AG08396 (cell line): Measurements from ENCODE around the gene HES3.

Experiments
- DNase-seq: peaks from one replicate; pipeline ENCODE4 v3.0.0; 2012; ENCODE audit warnings: low spot score, mixed read lengths

The HES3 gene

GRCh38 chr1:6262555-6263420, 18.8 kb downstream of the HES3 start:
- DNase-seq, result no peak

- no peak for DNase-seq
Measured at GRCh38 chr1:6263716-6264115, 19.7 kb downstream of the HES3 start.

DNA sequence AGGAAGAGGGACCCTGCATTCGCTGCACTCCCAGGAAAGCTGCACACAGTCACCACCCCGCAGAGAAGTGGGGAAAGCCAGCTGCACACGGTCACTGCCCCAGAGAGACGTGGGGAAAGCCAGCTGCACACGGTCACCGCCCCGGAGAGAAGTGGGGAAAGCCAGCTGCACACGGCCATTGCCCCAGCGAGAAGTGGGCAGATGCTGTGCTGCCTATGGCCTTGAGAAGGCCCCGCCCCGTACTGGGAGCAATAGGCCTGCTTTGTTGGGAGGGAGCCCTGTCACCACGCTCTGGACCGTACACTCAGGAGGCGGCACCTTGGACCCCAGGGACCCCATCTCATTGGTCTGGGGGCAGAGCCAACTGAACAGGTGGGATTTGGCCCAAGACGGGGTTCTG, 21.2 kb downstream of the HES3 start:
- no peak for DNase-seq

DNA sequence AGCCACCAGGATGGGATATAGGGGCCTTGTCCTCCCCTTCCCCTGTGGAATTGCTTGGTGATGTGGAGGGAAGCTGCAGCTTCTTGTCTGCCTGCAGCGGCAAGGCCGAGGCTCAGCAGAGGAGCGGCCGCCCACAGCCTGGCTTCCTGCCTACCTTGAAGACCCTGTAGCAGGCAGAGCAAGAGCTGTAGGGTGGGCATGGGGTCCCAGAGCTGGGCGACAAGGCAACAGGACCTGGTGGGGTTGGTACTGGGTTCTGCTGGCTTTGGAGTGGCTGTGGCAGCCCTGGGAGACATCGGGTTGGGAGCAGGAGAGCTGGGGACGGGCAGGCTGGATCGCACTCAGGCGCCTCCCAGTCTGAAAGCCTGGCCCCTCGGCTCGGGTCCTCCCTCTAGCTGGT, 22.7 kb downstream of the HES3 start:
- no peak for DNase-seq

GRCh38 chr1:6267686-6268322, 23.8 kb downstream of the HES3 start:
- peak; percentile 64 for DNase-seq

GRCh38 chr1:6268415-6268814, 24.4 kb downstream of the HES3 start:
- no peak for DNase-seq

DNA sequence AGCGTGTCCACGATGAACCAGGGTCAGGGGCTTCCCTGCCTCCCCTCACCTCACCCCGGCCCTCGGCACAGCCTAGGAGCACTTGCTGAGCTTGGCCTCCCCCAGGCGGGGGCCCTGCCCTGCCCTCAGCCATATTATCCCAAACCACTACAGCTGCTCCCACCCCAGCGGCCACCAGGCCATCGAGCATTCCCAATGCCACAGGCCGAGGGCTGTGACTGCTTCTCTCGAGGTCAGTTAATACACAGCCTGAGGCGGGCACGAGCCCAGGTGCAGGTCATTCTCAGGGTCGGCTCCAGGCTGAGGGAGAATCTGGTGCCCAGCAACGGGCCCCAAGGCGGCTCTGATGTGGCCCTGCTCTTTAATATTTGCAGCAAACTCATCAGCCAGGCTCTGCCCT, 25.3 kb downstream of the HES3 start:
- no peak for DNase-seq

DNA sequence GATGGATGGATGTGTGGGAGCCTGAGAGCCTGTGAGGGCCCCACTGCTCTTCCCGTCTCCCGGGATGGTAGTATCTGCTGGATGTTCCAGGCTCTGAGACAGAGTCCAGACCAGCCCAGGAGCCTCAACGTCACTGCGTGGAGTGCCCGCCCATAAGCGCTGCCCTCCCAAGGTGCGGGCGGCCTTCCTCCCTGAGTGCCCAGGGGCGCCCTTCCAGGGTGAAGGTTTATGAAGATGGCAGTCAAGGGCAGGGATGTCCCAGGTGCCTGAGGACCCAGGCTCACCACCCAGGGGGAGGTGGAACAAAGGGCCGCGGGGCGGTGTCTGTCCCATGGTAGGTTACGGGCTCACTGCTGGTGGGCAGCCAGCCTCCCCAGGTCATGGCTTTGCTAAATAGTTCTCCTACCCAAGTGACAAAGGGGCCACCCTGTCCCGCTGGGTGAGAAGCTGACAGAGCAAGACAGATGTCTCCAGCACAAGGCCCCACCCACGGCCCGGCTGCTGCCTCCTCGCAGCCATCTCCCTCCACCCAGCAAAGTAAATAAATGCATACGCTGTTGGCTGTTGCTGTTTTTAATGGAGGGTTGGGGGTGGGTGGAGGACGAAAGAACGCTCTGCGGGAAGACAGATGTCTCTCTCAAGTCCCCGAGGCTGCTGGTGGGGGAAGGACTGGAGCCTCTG, 25.9 kb downstream of the HES3 start:
- no peak for DNase-seq

- no peak for DNase-seq
Measured at GRCh38 chr1:6270401-6270800, 26.4 kb downstream of the HES3 start.

DNA sequence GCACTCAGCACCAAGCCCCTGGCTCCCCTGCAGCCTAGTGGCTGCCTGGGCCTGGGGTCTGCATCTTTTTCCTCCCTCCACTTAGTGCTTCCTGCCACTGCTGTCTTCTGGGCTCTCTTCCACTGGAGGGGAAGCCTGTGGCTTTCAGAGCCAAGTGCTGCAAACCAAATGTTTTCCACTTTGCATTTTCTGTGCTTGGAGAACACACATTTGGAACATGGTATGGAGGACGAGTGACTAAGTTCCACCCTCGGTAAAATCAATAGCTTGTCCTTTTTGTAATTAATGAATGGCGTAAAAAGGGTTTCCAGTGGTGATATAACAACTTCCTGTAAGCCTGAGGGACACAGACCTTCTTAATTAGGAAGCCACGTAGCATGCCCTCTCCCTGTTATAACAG, 27.0 kb downstream of the HES3 start:
- DNase-seq, result no peak

- DNase-seq, result no peak
Measured at GRCh38 chr1:6271554-6271953, 27.6 kb downstream of the HES3 start.

GRCh38 chr1:6272452-6272851, 28.5 kb downstream of the HES3 start:
- no peak for DNase-seq

- DNase-seq, result no peak
Measured at GRCh38 chr1:6272868-6273267, 28.9 kb downstream of the HES3 start.

- no peak for DNase-seq
Measured at GRCh38 chr1:6273380-6273891, 29.5 kb downstream of the HES3 start.

DNA sequence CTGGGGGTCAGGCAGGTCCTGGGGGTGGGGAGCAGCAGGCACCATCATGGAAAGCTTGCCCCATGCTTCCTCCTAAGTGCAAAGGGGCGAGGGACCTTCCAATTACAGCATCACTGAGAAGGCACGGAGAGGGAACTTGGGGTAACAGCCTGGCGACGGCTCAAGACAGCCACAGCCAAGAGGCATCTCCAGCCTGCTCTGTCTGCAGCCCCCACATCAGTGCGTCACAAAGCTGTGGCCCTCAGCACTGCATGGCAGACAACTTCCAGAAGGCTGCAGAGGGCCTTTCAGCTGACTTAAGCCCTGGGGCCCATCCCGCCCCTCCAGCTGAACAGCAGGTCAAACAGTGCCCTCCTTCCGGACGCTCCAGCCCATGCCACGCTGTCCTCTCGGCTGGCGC, 30.1 kb downstream of the HES3 start:
- DNase-seq, result no peak

DNA sequence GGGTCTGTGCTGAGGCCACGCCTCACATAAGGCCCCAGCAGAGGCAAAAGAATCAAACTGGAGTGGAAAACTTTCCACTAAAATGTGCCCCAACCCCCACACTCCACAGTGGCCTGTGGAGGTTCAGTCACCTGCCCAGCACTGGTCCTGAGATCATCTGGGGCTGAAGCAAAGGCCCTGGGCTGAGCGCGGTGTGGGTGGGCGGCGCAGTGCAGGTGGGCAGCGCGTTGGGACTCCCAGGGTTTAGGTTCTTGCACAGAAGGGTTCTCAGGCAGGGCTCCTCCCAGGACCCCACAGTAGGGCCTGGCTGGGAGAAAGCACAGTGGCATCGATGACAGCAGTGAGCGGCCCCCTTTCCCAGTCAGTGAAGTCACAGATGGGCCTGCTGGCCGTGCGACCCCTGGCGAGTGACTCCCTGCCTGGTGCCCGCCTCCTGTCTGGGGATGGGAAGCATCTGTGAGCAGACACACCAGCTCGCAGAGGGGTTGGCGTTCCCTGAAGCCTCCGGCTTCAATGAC, 30.7 kb downstream of the HES3 start:
- DNase-seq, result no peak

GRCh38 chr1:6275826-6276782, 32.1 kb downstream of the HES3 start:
- DNase-seq, result peak; percentile 95

- DNase-seq, result no peak
Measured at GRCh38 chr1:6276811-6277555, 33.0 kb downstream of the HES3 start.

DNA sequence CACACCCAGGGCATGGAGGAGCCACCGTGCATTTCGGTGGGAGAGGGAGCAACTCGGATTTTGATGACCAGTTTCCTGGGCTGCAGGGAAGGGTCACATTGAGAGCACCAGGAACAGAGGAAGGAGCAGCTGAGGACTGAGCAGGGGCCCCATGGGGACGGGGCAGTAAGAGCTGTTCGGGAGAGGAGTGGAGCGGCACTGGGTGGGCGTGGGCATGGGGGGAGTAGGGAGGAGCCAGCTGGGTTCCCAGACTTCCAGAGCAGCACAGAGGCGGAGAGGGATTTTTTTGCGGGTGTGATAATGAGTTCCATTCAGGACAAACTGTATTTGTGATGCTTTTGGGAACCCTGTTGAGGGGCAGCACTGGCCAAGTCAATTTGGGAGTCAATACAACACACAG, 34.3 kb downstream of the HES3 start:
- no peak for DNase-seq

DNA sequence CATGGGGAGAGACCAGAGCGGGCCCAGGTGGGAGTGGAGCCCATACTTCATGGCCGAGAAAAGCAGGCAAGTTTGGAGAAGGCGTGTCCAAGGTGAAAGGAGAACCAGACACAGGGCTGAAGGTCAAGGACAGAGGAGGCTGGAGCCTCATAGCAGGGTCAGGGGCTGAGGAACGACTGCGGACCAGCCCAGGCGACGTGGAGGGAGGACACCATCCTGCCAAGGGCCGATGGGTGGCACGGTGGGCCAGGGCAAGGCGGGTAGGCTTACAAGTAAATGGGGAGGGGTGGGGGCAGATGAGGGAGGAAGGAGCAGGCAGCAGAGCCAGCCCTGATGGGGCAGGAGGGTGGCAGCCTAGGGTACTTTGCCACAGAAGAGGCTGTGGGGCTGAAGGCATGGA, 35.1 kb downstream of the HES3 start:
- no peak for DNase-seq
